ENCODE data around the gene POLR1A. TPM values are rescaled to one million over a fixed set of nuclear protein-coding genes. Genes with fewer than 3 reads are reported as not detected.

The POLR1A gene
- total and polyA plus RNA-seq, 2 of the 8 experiments (the other 6 are each of a cell fraction or from before 2014, with no cell fraction given) = 8.9 to 58.1 TPM

DNA sequence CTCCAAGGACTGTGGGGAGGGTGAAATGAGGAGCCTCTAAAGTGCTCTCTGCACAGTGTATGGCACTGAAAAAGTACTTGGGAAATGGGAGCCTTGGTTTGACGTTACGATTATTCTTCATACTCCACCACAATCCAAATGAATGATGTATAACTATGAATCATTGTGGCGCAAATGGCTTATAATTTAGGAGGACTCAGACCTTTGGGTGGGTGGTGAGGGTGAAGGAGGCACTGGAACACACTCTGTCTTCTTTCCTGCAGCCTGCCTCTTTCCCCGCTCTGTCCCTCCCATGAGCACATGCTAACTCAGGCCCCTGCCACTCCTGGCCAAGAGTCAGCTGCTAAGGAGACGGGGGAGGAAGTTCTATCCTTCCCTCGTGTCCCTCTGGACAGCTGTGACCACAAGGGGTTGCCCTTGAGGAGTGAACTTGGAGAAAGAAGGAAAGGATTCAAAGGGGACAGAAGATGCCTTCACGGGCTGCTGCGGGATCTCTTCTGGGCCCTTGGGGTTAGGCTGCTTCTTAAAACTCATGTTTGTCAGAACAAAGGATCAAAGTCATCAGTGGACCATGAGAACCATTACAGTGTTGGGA lies 36.5 kb downstream of the POLR1A start (continued):
- TF ChIP-seq EZH2 (IDR thresholded peaks at IDR 0.05; ENCODE audit: low read depth, low read length, severe bottlenecking) (no peak), BACH1 (IDR thresholded peaks at IDR 0.05; ENCODE audit: low read length) (no peak), EGR1 (IDR thresholded peaks at IDR 0.05; ENCODE audit: borderline replicate concordance, low read depth, low read length) (no peak), PHF8 (conservative IDR thresholded peaks at IDR 0.05; ENCODE audit: low read depth, low read length) (no peak), ASH2L (IDR thresholded peaks at IDR 0.05; ENCODE audit: low read length) (no peak), GABPA (IDR thresholded peaks at IDR 0.05; ENCODE audit: borderline replicate concordance, insufficient read depth, low read length) (no peak), KDM4A (IDR thresholded peaks at IDR 0.05; ENCODE audit: low read depth, low read length, severe bottlenecking) (no peak)

All from H1 (cell line).